T1000 (cell line): Measurements from ENCODE around the gene ERN1.
"Not testable (repeated sequence)": the region's sequence is repeated elsewhere in the genome, so short reads cannot be mapped to it uniquely, and the experiment has no call there.

Experiments
- DNase-seq: peaks from one replicate; lab custom pipeline; 2025; ENCODE audit warnings: mixed read lengths; lab: John Stamatoyannopoulos, UW

Gene ERN1

DNA sequence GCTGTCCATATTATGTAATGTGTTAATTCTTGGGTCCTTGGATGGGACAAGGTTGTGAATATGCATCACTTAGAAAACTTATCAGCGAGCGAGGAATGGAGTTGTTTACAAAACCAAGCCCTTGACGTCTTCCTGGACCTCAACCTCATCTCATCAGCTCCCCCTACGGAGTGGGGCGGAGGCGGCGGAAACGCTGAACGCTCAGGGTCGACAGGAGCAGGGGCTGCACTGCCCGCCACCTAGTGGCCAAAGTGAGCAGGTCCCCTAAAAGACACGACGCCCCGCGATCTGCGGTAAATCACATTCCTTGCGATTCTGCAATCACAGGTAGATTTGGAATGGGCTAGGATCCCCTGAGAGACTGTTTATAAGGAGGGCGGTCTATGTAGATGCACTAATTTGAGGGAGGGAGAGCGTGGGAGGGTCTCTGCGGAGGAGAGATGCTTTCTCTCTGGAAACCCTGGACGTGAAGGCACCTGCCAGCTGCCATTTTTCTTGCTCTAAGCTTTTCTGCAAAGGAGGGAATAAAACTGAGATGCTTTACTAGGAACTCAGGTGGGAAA lies 104.1 kb downstream of the ERN1 start:
- DNase-seq = peak; percentile 71

DNA sequence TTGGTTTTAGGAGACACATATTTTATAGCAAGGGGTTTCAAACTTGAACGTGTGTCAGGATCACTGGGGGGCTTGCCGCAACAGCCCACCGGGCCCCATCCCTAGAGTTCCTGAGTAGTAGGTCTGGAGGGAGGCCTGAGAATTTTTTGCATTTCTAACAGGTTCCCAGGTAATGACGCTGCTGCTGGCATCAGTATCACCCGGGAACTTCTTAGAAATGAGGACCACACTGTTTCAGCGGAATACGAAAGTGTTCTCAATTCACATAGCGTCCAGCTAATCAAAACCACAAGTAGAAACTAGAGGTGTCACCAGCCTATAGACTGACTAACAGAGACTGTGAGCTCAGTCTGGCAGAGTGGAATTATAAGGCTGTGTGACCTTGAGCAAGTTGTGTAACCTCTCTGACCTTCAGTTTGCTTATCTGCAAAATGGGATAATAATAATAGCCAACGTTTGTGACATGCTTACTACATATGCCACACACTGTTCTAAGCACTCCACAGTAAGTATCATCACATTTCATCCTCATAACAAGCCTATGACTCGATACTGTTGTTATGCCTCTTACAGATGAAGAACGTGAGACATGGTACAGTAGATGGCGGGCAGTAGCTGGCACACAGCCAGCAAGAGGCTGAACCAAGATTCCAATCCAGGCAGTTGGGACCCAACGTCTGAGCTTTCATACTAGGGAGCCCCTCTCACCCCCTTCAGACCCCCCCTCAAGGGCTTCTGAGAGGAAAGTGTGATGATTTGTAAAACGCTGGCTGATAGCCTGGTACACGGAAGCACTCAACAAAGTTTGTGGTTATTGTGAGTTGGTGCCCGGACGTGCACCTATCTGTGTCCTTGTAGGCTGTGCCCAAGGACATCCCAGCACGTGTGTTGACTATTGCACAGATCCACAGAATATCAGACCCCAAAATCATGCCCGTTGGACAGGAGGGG lies 104.9 kb downstream of the ERN1 start:
- no peak for DNase-seq

DNA sequence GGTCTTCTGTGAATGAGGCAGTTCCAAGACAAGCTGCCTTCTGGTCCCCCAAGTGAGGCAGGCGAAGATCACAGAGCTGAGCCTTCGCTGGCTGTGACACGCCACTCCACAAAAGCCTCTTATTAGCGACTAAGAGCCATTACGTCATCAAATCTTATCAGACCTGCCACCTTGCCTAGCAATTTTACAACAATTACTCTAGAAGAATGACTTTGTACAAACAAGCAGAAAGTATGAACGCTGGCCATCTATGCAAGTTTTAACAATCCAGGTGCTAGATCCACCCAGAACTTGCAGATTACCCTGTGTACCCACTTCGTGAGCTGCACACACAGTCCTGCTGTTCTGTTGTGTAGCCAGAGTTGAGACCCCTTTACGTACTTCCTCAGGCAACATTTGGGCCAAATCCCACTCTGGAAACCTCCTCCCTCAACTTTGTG lies 105.7 kb downstream of the ERN1 start:
- no peak for DNase-seq

GRCh38 chr17:64022611-64023063 lies 107.3 kb downstream of the ERN1 start:
- DNase-seq = no peak

DNA sequence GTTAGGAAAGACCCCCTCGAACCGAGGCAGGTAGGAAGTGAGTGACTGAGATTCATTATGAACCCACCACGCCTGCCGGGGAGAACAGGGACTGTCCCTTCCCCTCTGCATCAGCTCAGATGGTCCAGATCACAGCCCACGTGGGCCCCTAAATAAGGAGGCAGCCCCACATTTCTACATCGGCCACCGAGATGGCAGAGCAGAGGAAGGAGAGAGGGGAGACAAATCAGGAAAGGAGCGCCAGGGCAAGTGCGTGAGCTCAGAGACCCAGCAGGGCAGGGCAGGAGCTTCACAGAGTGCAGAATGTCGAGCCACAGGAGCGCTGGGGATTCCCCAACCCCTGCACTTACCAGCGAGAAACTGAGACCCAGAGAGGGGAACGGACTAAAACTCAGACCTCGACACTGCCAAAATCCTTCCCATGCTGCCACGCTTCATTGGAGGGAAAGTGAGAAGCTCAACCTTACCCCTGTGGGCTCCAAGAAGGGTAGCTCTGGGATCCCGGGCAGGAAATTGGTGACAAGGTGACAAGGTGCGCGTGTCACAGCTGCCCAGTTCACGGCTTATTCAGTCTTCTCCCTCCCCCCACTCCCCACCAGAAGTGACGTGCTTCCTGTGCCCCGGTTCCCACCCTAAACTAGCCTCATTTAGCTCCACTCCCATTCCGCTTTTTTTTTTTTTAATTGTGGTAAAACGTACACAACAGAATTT lies 109.7 kb downstream of the ERN1 start, which contains the start of gene ICAM2:
Gene ICAM2 (minus strand): TSS at position 578 of the 711 bp plus-strand sequence. CDS start 13,942 bp downstream, outside the sequence.
- DNase-seq = no peak

- DNase-seq = not testable (repeated sequence)
Observed at GRCh38 chr17:64019551-64019961, 110.4 kb downstream of the ERN1 start.

- DNase-seq = no peak
Observed at GRCh38 chr17:64017381-64017980, 112.5 kb downstream of the ERN1 start.

DNA sequence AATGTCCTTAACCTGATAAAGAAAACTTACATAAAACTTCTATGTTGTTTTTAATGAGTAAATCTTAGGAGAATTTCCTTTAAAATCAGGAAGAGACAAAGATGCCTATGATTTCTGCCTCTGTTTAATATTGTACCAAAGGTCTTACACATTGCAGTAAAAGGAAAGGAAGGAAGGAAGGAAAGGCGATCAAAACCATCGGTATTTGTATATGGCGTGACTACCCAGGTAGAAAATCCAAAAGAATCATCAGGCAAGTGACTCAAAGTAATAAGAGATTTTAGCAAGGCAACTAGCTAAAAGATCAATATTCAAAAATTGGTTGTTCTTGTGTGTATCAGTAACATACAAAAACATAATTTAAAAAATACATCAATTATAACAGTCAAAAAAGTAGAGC lies 113.0 kb downstream of the ERN1 start:
- no peak for DNase-seq

DNA sequence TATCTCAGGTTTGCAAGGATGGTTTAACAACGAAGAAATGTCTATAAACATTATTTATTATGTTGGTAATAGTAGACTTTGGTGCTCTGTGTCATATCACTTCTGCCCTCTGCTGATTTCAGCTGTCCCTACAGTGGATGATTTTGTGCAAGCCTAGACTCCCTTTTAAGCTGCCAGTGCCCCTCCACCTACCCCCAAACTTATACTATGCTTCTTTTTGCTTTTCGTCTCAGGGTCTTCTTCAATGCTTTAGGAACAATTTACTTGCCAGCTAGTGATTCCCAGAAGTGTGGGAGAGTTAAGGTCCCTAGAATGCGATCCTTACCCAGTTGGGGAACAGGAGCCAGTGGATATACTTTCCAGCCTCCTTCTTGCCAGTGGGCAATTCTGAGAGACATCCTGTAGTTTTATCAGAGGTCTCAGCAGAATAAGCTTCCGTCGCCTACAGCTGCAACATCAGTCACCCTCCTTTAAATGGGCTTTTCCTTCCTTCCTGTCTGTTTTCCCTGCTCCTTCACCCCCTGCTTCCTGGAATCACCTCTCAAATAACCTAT lies 113.6 kb downstream of the ERN1 start:
- DNase-seq = no peak

- DNase-seq = no peak
Observed at GRCh38 chr17:64015447-64015846, 114.5 kb downstream of the ERN1 start.

DNA sequence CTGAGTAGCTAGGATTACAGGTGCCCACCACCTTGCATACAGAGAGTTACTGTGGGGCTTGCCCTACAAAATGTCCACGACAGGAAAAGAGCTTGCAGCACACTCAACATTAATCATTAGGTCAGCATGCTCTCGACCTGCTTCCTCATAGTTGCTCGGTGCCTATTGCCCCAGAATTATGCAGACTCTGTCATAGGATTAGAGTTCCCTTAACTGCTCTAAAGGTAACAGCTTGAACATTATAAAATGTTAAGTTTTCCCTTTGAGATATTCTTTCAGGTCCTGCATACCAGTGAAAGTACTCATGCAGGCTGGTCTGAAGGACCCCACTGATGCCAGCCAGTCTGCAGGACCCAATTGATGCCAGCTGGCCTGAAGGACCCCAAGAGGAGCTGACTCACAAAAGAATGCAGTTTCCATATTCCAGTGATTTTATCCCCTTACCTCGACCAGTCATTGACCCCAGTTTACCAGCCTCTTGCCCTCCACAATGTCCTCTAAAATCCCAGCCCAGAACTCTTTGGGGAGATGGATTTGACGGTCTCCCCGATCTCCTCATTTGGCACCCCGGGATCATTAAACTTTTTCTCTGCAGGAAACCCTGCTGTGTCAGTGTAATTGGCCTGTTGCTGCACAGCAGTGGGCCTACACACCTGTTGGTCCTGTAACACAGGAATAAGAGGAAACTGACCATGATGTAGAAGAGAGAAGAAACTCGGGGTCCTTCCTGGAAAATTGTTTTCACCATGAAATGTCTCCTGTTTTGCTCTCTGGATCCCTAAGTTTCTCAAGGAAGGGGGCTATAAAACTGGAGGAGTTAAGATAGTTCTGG lies 120.2 kb downstream of the ERN1 start:
- DNase-seq = no peak

- no peak for DNase-seq
Observed at GRCh38 chr17:64008830-64009229, 121.1 kb downstream of the ERN1 start.

- DNase-seq = no peak
Observed at GRCh38 chr17:64008346-64008745, 121.6 kb downstream of the ERN1 start.

GRCh38 chr17:64007838-64008282 lies 122.1 kb downstream of the ERN1 start:
- DNase-seq = no peak

DNA sequence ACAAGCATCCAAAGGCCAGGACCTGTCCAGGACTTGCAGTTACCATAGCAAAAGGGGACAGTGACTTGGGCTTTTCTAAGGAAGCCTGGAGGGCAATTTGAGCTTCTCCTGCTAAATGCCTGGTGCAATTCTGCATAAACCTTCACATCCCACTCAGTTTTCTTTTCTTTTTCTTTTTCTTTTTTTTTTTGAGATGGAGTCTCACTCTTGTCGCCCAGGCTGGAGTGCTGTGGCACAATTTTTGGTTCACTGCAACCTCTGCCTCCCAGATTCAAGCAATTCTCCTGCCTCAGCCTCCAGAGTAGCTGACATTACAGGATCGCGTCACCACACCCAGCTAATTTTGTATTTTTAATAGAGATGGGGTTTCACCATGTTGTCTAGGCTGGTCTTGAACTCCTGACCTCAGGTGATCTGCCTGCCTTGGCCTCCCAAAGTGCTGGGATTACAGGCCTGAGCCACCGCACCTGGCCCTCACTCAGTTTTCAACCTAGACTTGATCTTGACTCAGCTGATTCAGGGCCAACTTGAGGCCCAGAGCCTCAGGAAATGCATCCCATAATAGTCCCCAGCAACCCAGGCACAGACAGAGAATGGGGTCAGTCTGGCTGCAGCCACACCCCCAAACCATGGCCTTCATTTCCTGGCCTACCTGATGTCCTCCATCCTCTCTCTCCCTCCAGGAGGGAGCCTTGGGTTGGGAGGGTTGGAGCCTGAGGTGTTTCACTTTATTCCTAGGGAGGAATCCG lies 122.7 kb downstream of the ERN1 start:
- not testable (repeated sequence) for DNase-seq

DNA sequence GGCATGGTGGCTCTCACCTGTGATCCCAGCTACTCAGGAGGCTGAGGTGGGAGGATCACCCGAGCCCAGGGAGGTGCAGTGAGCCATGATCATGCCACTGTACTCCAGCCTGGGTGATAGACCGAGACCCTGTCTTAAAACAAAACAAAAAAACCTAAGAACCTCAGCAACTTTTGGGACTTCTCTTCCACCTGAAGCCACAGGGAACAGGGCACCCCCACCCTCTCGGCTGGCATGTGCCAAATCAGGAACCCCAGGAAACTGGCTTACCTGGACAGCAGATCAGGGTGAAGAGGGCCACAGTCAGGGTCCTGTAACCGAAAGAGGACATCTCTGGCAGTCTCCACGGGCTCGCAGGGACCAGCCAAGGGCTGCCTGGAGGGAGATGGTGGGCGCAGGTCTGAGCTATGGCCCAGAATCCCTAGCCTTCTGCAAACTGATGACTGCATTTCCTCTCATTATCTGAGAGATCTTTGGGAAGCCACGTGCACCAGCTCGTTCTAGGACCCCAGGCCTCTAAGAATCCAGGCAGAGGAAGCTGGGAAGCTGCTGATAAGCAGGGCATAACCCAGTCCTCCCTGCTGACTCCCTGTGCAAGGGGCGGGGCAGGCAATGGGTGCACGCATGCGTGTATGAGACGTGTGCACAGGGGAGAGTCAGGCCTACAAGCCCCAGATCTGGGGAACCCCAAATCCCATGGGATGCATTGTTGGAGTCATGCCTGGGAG lies 123.4 kb downstream of the ERN1 start:
- DNase-seq = no peak

GRCh38 chr17:64005734-64006167 lies 124.2 kb downstream of the ERN1 start:
- no peak for DNase-seq

DNA sequence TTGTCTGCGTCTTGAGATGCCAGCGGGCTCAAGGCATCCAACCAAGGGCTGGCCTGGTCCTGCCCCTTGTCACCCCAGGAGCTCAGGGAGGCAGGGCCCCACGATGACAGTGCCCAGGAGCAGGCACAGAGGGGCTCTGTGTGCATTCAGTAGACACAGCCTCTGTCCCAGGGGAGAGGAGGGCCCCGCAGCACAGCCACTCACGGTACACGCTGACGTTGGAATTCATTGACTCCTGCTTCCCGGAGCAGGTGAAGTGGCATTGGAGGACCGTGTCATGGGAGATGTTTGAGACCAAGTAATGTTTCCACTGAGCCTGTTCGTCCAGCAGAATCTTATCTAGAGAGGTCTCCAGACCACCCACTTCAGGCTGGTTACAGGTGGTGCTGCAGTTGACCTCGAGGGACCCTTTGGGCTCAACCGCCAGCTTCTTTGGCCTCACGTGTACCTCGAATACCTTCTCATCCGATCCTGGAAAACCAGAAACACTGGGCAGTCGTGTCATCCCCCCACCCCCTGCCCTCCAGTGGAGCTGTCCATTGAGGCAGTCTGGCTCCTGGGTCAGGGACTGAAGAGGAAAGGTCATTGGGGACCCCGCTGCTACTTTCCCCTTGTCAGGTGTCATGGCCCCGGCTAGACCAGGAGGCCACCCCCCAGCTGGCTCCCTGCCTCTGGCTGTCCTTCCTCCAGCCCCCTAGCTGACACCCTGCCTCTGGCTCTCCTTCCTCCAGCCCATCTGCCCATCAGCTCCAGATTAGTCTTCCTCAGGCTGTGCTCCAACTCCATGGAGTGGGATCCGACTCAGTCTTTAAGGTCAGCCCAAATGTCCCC lies 124.8 kb downstream of the ERN1 start:
- no peak for DNase-seq
